HCEC 1CT (cell line): ENCODE data around the gene PEX7.
A peak's percentile ranks its signal among the peaks of the same experiment; 100 is the strongest.
"Not testable (repeated sequence)": the region's sequence is repeated elsewhere in the genome, so short reads cannot be mapped to it uniquely, and the experiment has no call there.

Experiments used
- DNase-seq: peaks from one replicate; pipeline ENCODE4 v3.0.0-alpha.2; 2017

The PEX7 gene

GRCh38 chr6:136904477-136904876 lies 82.1 kb downstream of the PEX7 start:
- not testable (repeated sequence) for DNase-seq

GRCh38 chr6:136914947-136915346 lies 92.6 kb downstream of the PEX7 start:
- no peak for DNase-seq

DNA sequence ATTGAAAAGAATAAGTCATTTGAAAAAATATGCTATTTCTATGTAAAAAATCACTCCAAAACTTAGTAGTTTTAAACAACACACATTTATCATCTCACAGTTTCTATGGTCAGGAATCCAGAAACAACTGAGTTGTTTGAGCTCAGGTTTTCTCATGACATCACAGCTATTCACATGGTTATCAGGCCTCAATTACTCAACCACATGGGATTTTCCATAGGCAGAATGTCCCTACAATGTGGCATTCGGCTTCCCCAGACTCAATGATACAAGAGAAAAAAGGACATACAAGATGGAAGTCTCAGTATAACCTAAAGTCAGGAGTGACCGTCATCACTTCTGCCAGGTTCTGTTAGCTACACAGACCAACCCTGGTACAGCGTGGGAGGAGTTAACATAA lies 96.3 kb downstream of the PEX7 start:
- DNase-seq: no peak

DNA sequence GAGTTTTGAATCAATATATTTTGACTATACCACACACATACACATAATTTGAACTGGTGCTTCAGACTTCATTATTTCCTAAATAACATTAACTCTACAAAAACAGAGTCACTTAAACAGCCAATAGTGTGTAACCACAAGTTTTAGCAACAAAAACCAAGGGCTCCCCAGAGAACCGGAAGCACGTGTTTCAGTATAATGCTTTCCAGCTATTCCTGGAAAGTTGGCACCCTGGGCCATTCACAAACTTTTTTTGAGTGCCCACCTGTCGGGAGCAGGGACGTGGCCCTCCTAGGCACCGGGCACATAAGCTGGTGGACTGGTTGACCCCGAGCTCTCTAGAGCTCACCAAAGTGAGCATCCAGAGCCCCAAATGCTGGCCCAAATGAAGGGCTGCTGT lies 97.8 kb downstream of the PEX7 start:
- DNase-seq: no peak

GRCh38 chr6:136920671-136921380 lies 98.4 kb downstream of the PEX7 start:
- DNase-seq: no peak

DNA sequence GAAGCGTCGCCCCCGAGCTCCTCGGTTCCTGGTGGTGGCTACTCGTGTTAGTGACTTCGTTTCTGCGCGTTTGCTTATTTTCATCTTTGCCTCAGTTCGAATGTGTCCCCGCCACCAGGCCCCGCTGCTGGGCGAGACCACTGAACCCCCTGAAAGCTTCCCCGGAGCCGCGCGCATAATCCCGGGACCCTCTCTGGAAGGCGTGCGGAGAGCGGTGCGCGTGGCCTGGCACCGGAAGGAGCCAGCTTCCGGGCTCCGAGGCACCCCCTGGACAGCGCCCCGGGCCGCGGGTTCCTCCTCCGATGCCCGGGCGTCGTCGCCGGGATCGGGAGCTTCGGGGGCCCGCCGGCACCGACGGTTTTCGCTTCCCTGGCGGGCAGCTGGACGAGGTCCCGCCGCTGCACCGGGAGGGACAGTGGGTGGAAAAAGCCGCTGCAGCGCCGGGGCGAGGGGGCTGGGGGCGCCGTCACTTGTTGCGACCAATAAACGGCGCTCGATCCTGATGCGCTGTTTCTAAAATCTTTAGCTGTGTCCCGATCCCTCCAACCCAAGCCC lies 99.1 kb downstream of the PEX7 start:
- DNase-seq: no peak

- DNase-seq: no peak
Observed at GRCh38 chr6:136921936-136922684, 99.7 kb downstream of the PEX7 start, which contains the start of gene SLC35D3. Gene SLC35D3 (plus strand): TSS chr6:136922301. CDS start chr6:136922429, 128 bp downstream.

GRCh38 chr6:136922685-136923006 lies 100.3 kb downstream of the PEX7 start:
- no peak for DNase-seq

GRCh38 chr6:136923116-136923953 lies 100.9 kb downstream of the PEX7 start:
- DNase-seq: no peak

DNA sequence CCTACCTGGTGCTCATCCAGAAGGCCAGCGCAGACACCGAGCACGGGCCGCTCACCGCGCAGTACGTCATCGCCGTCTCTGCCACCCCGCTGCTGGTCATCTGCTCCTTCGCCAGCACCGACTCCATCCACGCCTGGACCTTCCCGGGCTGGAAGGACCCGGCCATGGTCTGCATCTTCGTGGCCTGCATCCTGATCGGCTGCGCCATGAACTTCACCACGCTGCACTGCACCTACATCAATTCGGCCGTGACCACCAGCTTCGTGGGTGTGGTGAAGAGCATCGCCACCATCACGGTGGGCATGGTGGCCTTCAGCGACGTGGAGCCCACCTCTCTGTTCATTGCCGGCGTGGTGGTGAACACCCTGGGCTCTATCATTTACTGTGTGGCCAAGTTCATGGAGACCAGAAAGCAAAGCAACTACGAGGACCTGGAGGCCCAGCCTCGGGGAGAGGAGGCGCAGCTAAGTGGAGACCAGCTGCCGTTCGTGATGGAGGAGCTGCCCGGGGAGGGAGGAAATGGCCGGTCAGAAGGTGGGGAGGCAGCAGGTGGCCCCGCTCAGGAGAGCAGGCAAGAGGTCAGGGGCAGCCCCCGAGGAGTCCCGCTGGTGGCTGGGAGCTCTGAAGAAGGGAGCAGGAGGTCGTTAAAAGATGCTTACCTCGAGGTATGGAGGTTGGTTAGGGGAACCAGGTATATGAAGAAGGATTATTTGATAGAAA lies 101.7 kb downstream of the PEX7 start:
- no peak for DNase-seq

DNA sequence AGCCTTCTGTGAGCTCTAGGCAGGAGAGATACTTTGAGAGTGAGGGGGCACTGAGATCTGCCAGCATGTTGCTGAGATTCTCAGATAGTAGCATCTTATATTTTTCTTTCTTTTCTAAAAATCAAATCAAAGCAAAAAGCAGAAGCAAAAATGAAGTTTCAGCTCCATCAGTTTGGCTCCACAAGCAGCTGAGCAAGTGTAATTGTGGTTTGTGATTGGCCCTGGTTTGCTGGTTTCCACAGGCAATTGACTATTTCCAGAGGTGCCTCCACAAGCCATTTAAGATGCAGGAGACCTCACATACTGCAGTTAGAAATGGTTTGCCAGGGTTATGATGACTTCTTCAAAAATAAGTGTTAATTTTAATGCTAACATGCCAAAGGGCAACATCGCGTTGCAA lies 104.0 kb downstream of the PEX7 start:
- no peak for DNase-seq

- no peak for DNase-seq
Observed at GRCh38 chr6:136927292-136927691, 104.9 kb downstream of the PEX7 start.

GRCh38 chr6:136930528-136930927 lies 108.1 kb downstream of the PEX7 start:
- no peak for DNase-seq

GRCh38 chr6:136932599-136932998 lies 110.2 kb downstream of the PEX7 start:
- no peak for DNase-seq

GRCh38 chr6:136945072-136945471 lies 122.7 kb downstream of the PEX7 start:
- DNase-seq: no peak

DNA sequence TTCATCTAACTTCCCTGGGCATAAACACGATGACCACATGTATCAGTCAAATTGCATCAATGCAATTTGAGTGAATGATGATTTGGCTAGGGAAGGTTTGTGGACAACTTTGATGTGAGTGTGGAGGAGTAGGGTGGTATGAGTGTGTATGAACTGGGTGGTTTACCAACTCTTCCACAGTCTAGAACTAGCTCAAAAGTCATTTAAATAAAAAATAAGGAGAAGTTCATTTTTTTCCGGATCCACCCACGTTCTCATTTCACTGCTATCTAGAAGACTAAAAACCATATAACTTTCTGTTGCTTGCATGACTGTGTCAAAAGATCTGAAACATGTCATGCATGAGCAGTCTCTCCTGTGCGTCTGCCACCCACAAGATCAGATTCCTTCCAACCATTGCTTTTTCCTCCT lies 123.3 kb downstream of the PEX7 start:
- no peak for DNase-seq

- no peak for DNase-seq
Observed at GRCh38 chr6:136947037-136947436, 124.6 kb downstream of the PEX7 start.

DNA sequence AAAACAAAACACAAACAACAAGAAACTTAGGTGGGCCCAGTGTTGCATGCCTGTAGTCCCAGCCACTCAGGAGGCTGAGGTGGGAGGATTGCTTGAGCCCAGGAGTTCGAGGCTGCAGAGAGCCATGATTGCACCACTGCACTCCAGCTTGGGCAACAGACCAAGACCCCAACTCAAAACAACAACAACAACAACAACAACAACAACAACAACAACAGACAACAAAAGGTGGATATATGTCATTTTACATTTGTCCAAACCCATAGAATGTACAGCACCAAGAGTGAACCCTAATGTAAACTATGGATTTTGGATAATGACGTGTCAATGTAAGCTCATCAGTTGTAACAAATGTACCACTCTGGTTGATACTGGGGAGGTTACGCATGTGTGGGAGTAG lies 127.6 kb downstream of the PEX7 start:
- DNase-seq: not testable (repeated sequence)

DNA sequence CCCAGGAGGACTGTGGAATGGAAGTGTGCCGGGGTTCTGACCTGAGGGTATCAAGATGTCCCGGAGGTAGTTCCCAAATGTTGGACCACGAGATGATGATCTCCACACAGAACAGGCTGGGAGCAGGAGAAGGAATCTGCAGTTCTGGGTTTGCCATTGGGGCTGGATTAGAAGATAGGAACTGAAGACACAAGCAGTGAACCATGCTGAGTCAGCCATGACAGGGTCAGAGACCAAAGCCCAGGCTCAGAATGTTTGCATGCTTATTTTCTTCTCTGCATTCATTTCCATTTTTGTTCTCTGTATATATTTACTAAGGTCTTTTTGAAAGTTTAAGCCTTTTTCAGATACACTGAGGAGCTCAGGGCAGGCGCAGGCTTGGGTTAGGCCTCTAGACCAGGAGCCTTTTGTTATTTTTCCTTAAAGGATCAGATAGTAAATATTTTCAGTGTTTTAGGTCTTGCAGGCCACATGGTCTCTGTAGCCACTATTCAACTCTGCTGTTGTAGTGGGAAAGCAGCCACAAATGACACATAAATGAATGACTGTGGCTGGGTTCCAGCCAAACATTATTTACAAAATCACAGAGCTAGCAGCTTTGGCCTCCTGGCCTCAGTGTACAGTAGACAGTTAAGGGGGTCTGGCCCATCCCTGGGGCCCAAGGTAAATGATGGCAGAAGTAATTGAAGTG lies 128.2 kb downstream of the PEX7 start:
- peak; percentile 22 for DNase-seq

DNA sequence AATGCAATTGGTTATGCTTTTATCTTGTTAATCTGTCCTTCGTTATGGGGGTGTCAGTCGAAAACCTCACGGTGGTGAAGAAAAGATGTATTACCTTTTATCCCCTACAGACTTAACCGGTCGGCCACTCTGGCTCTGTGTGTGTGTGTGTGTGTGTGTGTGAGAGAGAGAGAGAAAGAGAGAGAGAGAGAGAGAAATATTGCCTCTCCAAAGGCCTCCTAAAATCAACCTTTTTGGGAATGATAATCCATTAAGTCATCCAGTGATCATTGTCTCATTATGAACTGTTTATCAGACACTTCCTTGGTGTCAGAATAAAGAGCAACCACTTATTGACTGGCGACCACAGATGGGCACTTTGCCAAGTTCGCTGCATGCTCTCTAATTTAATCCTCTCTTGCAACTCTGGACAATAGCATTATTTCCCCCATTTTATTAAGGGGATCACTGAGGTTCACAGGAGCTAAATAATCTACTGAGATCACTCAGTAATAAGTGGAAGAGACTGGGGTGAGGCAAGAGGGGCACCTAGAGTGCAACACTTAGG lies 130.4 kb downstream of the PEX7 start:
- DNase-seq: no peak

DNA sequence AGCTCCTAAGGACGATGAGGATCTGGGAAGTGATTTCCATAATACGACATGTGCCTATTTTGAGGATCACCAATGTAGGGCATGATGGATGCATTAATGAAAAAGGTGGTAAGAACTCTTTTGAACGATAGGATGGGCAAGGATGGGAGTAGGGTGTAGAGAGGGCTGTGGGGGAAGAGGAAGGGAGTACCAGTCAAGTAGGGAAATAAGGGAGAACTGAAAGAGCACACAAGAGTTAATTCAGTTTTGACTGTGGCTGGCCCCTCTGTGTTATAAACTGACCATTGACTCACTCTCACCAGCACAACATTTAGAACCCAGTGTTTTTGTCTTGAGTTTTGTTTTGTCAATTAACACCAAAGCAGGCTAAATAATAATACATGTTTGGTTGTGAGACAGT lies 132.7 kb downstream of the PEX7 start:
- DNase-seq: no peak
